Loucy (cell line): Measurements from ENCODE around the gene ARSK.

Experiments
- H2AFZ ChIP-seq: fragments of 200-600 bp; sonication (generic); 2 replicates; pipeline ENCODE4 v1.6.0; 2016; ENCODE audit warnings: antibody characterized with exemption, mild to moderate bottlenecking, low read length, moderate library complexity
- H3F3A ChIP-seq: fragments of 200-600 bp; 2 replicates; pipeline ENCODE4 v1.6.0; 2016; ENCODE audit warnings: antibody characterized with exemption, low read depth, mild to moderate bottlenecking
- H3K27me3 ChIP-seq: fragments of 200-600 bp; sonication (generic); 2 replicates; pipeline ENCODE4 v1.6.1; 2014; ENCODE audit warnings: low read length, mild to moderate bottlenecking; ENCODE audit not compliant: insufficient read depth, poor library complexity, severe bottlenecking
- H3K36me3 ChIP-seq: fragments of 200-600 bp; sonication (generic); 2 replicates; pipeline ENCODE4 v1.6.1; 2016; ENCODE audit warnings: low read length; ENCODE audit not compliant: insufficient read depth
- H3K4me1 ChIP-seq: fragments of 200-600 bp; sonication (generic); 2 replicates; pipeline ENCODE4 v1.5.1; 2014; ENCODE audit warnings: low read length, mild to moderate bottlenecking; ENCODE audit not compliant: insufficient read depth, poor library complexity, severe bottlenecking
- H3K4me2 ChIP-seq: fragments of 200-600 bp; sonication (generic); 2 replicates; pipeline ENCODE4 v1.6.0; 2014; ENCODE audit warnings: antibody characterized with exemption, low read length, low read depth, mild to moderate bottlenecking; ENCODE audit not compliant: poor library complexity, severe bottlenecking
- H3K4me3 ChIP-seq: fragments of 200-600 bp; sonication (generic); 2 replicates; pipeline ENCODE4 v1.5.1; 2014; ENCODE audit warnings: low read length, mild to moderate bottlenecking, mixed read lengths; ENCODE audit not compliant: poor library complexity, severe bottlenecking
- H3K79me2 ChIP-seq: fragments of 200-600 bp; sonication (generic); 2 replicates; pipeline ENCODE4 v1.6.1; 2014; ENCODE audit warnings: low read length; ENCODE audit not compliant: insufficient read depth
- H3K9ac ChIP-seq: fragments of 200-600 bp; sonication (generic); 2 replicates; pipeline ENCODE4 v1.6.0; 2014; ENCODE audit warnings: mild to moderate bottlenecking, low read depth, low read length, moderate library complexity; ENCODE audit not compliant: poor library complexity, severe bottlenecking
- H3K9me2 ChIP-seq: fragments of 200-600 bp; sonication (generic); replicated peaks from 2 replicates; pipeline ENCODE4 v1.6.1; 2016; ENCODE audit warnings: low read depth, low read length, mixed read lengths
- H3K9me3 ChIP-seq: fragments of 200-600 bp; sonication (generic); 2 replicates; pipeline ENCODE4 v1.6.1; 2014; ENCODE audit warnings: mild to moderate bottlenecking, antibody characterized with exemption, low read length, low read depth; ENCODE audit not compliant: insufficient read depth
- H4K20me1 ChIP-seq: fragments of 200-600 bp; sonication (generic); 2 replicates; pipeline ENCODE4 v1.6.0; 2014; ENCODE audit warnings: antibody characterized with exemption, low read length, mild to moderate bottlenecking; ENCODE audit not compliant: insufficient read depth, poor library complexity, severe bottlenecking
- CTCF ChIP-seq: fragments of 200-600 bp; sonication (generic); conservative IDR thresholded peaks from 2 replicates; pipeline ENCODE4 v1.5.1; 2014; ENCODE audit warnings: mild to moderate bottlenecking, antibody characterized with exemption, low read length
- EZH2phosphoT487 ChIP-seq: fragments of 200-600 bp; IDR thresholded peaks from 2 replicates; pipeline ENCODE4 v1.6.1; 2018; ENCODE audit warnings: antibody characterized with exemption, mild to moderate bottlenecking, moderate library complexity, borderline replicate concordance

Gene ARSK

GRCh38 chr5:95619514-95620029, 64.7 kb downstream of the ARSK start:
- H3K4me1 ChIP-seq = peaks cover 61% of the 10 kb centered on the region
- H3K36me3 ChIP-seq = no peaks in the 10 kb centered on the region
- peak overlapping the region; percentile 92 for H3K4me2 ChIP-seq
- peaks cover 16% of the 10 kb centered on the region for H3F3A ChIP-seq
- no peaks in the 10 kb centered on the region for H4K20me1 ChIP-seq
- H3K9me3 ChIP-seq = no peaks in the 10 kb centered on the region
- peak overlapping the region; percentile 75 for H2AFZ ChIP-seq
- H3K9ac ChIP-seq = peak overlapping the region; percentile 93
- no peaks in the 10 kb centered on the region for H3K27me3 ChIP-seq
- H3K79me2 ChIP-seq = peaks cover 36% of the 10 kb centered on the region
- no peak for TF ChIP-seq CTCF
- no peak for TF ChIP-seq EZH2phosphoT487
- no peaks in the 10 kb centered on the region for H3K9me2 ChIP-seq
- peak overlapping the region; percentile 78 for H3K4me3 ChIP-seq

- Histone ChIP-seq H3K79me2 (peaks cover 36% of the 10 kb centered on the region), H3K4me3 (peak within 1 kb of the TSS; percentile 78), H3K4me1 (peaks cover 67% of the 10 kb centered on the region), H3K36me3 (no peaks in the 10 kb centered on the region), H3K9me2 (no peaks in the 10 kb centered on the region), H3F3A (peaks cover 16% of the 10 kb centered on the region), H3K27me3 (no peaks in the 10 kb centered on the region), H3K9ac (peak within 1 kb of the TSS; percentile 93), H2AFZ (peak within 1 kb of the TSS; percentile 75), H4K20me1 (no peaks in the 10 kb centered on the region), H3K9me3 (no peaks in the 10 kb centered on the region), H3K4me2 (peak within 1 kb of the TSS; percentile 92)
- TF ChIP-seq EZH2phosphoT487 (no peak), CTCF (no peak)
These were observed 65.3 kb downstream of the ARSK start, which contains the start of gene GPR150 for GRCh38 chr5:95620030-95620869. Gene GPR150 (plus strand): TSS chr5:95620087. CDS start chr5:95620276, 189 bp downstream.

- Histone ChIP-seq H3K9me3 (no peaks in the 10 kb centered on the region), H3K4me3 (peak overlapping the region; percentile 78), H3K36me3 (no peaks in the 10 kb centered on the region), H3K4me1 (peaks cover 67% of the 10 kb centered on the region), H3K4me2 (peak overlapping the region; percentile 91), H3K79me2 (peaks cover 32% of the 10 kb centered on the region), H3K9ac (peak overlapping the region; percentile 86), H3F3A (peaks cover 16% of the 10 kb centered on the region), H3K27me3 (no peaks in the 10 kb centered on the region), H2AFZ (peak overlapping the region; percentile 44), H3K9me2 (no peaks in the 10 kb centered on the region), H4K20me1 (no peaks in the 10 kb centered on the region)
- TF ChIP-seq EZH2phosphoT487 (no peak), CTCF (peak; percentile 24; the same call in 1 of the 2 replicates)
These were observed 66.3 kb downstream of the ARSK start for GRCh38 chr5:95620870-95621838.
